ENCODE measurements around the gene IFT43.
"Not testable (repeated sequence)": the region's sequence is repeated elsewhere in the genome, so short reads cannot be mapped to it uniquely, and the experiment has no call there.

The IFT43 gene

DNA sequence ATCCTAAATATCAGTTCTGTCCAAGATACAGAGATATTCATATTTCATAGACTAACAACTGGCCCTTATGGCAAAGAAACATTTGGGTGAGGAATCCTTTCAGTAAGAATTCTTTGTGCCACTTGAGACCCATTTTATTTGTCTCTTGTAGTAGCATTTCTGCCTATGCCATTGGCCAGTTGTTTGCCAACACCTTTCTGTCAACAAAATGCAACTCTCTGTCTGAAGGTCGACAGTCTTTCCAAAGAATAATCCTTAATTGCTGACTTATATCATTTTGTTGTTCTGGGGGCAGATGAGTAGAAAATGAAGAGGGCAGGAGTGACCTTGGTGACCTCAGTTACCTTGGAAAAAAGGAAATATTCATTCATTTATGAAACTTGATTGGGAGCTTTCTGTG lies 10.9 kb downstream of the IFT43 start:
- Histone ChIP-seq H3K27ac (ENCODE audit: low read depth, low read length) (no peak overlapping the region), H3K9me3 (ENCODE audit: low read length) (no peaks in the 10 kb centered on the region), H3K36me3 (ENCODE audit: insufficient read depth, low read length) (peaks cover 31% of the 10 kb centered on the region), H3K27me3 (ENCODE audit: control insufficient read depth in 1 of 2, insufficient read depth in 2 of 2, low read length in 2 of 2) (no peaks in the 10 kb centered on the region), H3K9ac (ENCODE audit: low read length) (no peak overlapping the region), H3K4me1 (ENCODE audit: insufficient read depth, low read length) (peaks cover 22% of the 10 kb centered on the region), H3K4me3 (ENCODE audit: low read depth in 1 of 2, low read length in 2 of 2) (no peak overlapping the region)

DNA sequence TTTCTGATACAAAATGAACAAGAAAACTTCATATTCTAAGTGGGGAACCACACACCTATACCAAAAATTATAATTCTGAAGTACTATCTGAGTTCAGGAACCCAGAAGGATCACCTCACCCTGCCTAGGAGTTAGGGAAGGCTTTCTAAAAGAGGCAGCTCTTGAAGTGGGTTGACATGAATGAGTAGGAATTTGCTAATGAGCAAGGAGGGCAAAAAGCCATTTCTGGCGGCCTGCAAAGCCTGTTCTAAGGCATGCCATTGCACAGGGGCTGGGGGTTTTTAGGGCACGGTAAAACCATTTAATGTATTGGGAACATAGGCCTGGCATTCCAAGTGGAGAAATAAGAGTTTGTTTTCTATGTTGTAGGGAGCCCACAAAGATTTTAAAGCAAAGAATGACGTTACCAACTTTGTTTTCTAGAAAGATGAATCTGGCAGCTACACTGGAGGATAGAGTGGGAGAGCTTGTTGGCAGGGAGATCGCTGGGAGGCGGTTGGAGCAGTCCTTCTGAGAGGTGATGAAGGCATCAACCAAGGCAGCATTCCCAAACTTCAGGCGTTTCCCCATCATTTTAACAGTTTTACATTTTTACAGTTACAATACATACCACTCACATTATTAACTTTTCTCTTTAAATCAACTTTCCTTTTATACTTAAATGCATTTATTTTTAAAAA lies 14.1 kb downstream of the IFT43 start:
- no peaks in the 10 kb centered on the region for H3K27me3 ChIP-seq (ENCODE audit: control insufficient read depth in 1 of 2, insufficient read depth in 2 of 2, low read length in 2 of 2)
- H3K27ac ChIP-seq (ENCODE audit: low read depth, low read length), result no peak overlapping the region
- H3K36me3 ChIP-seq (ENCODE audit: insufficient read depth, low read length), result peaks cover 29% of the 10 kb centered on the region
- H3K9ac ChIP-seq (ENCODE audit: low read length), result no peak overlapping the region
- peaks cover 4% of the 10 kb centered on the region for H3K9me3 ChIP-seq (ENCODE audit: low read length)
- H3K4me3 ChIP-seq (ENCODE audit: low read depth in 1 of 2, low read length in 2 of 2), result no peak overlapping the region
- H3K4me1 ChIP-seq (ENCODE audit: insufficient read depth, low read length), result peaks cover 12% of the 10 kb centered on the region

DNA sequence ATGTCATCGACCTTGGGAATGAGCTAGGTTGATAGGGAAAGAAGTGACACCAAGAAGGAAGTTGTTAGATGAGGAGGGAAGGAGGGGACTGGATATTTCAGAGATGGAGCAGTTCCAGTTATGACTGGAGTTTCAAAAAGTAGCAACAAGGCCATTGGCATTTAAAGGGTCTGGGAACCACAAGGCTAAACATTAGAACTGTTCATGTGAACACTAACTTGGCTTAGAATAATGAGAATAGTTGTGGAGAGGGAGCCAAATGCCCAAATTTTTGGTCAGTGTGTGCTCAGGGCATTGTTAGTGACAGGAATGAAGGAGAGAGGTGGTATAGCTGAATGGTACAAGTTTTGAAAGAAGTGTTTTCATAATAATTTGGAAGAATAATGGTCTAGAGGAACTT lies 16.8 kb downstream of the IFT43 start:
- H3K27ac ChIP-seq (ENCODE audit: low read depth, low read length), result no peak overlapping the region
- H3K4me1 ChIP-seq (ENCODE audit: insufficient read depth, low read length), result no peaks in the 10 kb centered on the region
- peaks cover 41% of the 10 kb centered on the region for H3K36me3 ChIP-seq (ENCODE audit: insufficient read depth, low read length)
- no peaks in the 10 kb centered on the region for H3K27me3 ChIP-seq (ENCODE audit: control insufficient read depth in 1 of 2, insufficient read depth in 2 of 2, low read length in 2 of 2)
- peaks cover 10% of the 10 kb centered on the region for H3K9me3 ChIP-seq (ENCODE audit: low read length)
- no peak overlapping the region for H3K4me3 ChIP-seq (ENCODE audit: low read depth in 1 of 2, low read length in 2 of 2)
- H3K9ac ChIP-seq (ENCODE audit: low read length), result no peak overlapping the region

DNA sequence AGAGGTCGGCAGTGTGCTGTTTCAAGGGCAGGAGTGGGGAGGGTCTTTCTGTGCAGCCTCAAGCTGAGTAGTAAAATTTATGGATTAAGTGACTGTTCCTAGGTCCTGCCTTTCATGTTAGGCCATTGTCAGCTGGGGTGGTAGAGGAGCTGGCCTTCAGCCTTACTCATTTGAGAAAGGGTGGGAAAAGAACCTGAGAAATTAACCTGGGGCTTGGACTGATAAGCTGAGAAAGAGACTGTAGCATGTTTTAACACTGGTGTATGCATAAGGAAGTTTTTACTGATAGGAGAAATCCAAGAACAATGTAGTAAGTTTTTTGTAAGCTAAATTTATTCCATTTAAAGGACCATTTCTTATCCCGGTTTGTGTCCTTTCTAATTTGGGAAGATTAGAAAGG lies 20.7 kb downstream of the IFT43 start:
- Histone ChIP-seq H3K9ac (ENCODE audit: low read length) (no peak overlapping the region), H3K27me3 (ENCODE audit: control insufficient read depth in 1 of 2, insufficient read depth in 2 of 2, low read length in 2 of 2) (no peaks in the 10 kb centered on the region), H3K4me1 (ENCODE audit: insufficient read depth, low read length) (no peaks in the 10 kb centered on the region), H3K9me3 (ENCODE audit: low read length) (peaks cover 10% of the 10 kb centered on the region), H3K36me3 (ENCODE audit: insufficient read depth, low read length) (peaks cover 27% of the 10 kb centered on the region), H3K27ac (ENCODE audit: low read depth, low read length) (no peak overlapping the region), H3K4me3 (ENCODE audit: low read depth in 1 of 2, low read length in 2 of 2) (no peak overlapping the region)

DNA sequence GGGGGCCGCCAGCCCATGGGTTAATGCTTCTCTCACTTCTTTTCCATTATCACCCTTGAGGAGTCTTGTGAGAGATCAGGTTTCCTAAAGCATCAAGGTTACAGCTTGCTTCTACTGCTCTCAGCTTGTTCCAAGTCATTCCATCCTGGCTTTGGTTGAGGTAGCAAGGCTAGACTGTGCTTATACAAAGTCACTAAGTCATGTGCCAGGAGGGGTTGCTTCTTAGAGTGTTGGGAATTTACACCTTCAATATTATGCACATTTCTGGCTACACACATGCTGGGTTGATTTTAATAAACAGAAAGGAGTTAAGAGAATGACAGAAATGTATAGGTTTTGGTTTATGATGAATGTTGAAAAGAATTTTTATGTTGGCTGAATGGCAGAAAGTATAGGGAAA lies 21.8 kb downstream of the IFT43 start:
- Histone ChIP-seq H3K27me3 (ENCODE audit: control insufficient read depth in 1 of 2, insufficient read depth in 2 of 2, low read length in 2 of 2) (no peaks in the 10 kb centered on the region), H3K27ac (ENCODE audit: low read depth, low read length) (no peak overlapping the region), H3K4me3 (ENCODE audit: low read depth in 1 of 2, low read length in 2 of 2) (no peak overlapping the region), H3K9ac (ENCODE audit: low read length) (no peak overlapping the region), H3K36me3 (ENCODE audit: insufficient read depth, low read length) (peaks cover 23% of the 10 kb centered on the region), H3K4me1 (ENCODE audit: insufficient read depth, low read length) (peaks cover 9% of the 10 kb centered on the region), H3K9me3 (ENCODE audit: low read length) (peaks cover 10% of the 10 kb centered on the region)

DNA sequence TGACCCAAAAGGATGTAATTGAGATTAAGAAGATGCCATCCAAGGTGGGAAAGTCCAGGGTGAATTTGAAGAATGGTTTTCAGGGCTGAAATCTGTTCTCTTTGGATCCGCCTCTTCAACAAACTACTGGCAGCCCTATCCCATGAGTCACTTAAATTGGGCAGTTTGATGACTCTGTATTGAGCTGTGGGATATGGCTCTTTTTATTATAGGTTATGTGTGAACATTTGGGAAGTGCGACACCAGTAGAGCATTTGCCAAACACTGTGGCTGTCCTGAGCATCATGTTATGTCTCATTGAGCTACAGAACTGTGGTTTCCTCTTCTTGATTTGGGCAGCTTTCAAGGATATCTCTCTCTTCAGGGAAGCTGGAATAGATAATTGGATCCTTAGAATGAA lies 22.3 kb downstream of the IFT43 start:
- no peak overlapping the region for H3K4me3 ChIP-seq (ENCODE audit: low read depth in 1 of 2, low read length in 2 of 2)
- H3K9ac ChIP-seq (ENCODE audit: low read length), result no peak overlapping the region
- peaks cover 23% of the 10 kb centered on the region for H3K36me3 ChIP-seq (ENCODE audit: insufficient read depth, low read length)
- peaks cover 14% of the 10 kb centered on the region for H3K4me1 ChIP-seq (ENCODE audit: insufficient read depth, low read length)
- peaks cover 10% of the 10 kb centered on the region for H3K9me3 ChIP-seq (ENCODE audit: low read length)
- H3K27ac ChIP-seq (ENCODE audit: low read depth, low read length), result no peak overlapping the region
- H3K27me3 ChIP-seq (ENCODE audit: control insufficient read depth in 1 of 2, insufficient read depth in 2 of 2, low read length in 2 of 2), result no peaks in the 10 kb centered on the region

DNA sequence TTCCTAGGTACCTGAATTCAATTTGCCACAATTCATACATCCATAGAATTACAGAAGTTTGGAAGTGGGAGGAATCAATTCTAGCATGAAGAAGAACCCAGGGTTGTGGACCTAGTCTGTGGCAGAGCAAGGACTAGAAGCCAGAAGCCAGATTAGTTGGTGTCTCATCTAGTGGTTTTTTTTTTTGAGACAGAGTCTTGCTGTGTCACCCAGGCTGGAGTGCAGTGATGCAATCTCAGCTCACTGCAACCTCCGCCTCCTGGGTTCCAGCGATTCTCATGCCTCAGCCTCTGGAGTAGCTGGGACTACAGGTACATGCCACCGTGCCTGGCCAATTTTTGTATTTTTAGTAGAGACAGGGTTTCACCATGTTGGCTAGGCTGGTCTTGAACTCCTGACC lies 24.1 kb downstream of the IFT43 start:
- H3K9me3 ChIP-seq (ENCODE audit: low read length); H3K4me3 ChIP-seq (ENCODE audit: low read depth in 1 of 2, low read length in 2 of 2); H3K9ac ChIP-seq (ENCODE audit: low read length); H3K27ac ChIP-seq (ENCODE audit: low read depth, low read length); H3K27me3 ChIP-seq (ENCODE audit: control insufficient read depth in 1 of 2, insufficient read depth in 2 of 2, low read length in 2 of 2): not testable (repeated sequence)
- H3K4me1 ChIP-seq (ENCODE audit: insufficient read depth, low read length), result peaks cover 18% of the 10 kb centered on the region
- H3K36me3 ChIP-seq (ENCODE audit: insufficient read depth, low read length), result peaks cover 23% of the 10 kb centered on the region

DNA sequence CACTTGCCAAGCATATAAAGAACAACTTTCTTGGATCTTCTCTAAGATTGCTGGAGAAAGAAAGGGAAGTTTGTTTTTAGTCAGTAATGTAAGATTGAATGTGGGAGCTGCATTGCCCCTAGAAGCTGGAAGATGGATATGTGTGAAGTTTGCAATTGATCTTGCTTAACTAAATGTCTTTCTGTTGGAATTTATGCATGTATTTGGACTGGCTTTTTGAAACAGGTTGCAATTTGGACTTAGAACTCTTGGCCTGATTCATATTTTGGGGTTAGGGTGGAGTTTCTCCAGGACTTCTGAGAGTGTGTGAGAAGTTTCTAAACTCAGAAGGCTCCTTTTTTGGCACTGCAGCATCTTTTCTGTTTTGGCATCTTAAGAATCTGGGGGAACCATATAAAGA lies 26.4 kb downstream of the IFT43 start:
- Histone ChIP-seq H3K9me3 (ENCODE audit: low read length) (no peaks in the 10 kb centered on the region), H3K27ac (ENCODE audit: low read depth, low read length) (no peak overlapping the region), H3K4me3 (ENCODE audit: low read depth in 1 of 2, low read length in 2 of 2) (no peak overlapping the region), H3K36me3 (ENCODE audit: insufficient read depth, low read length) (peaks cover 11% of the 10 kb centered on the region), H3K9ac (ENCODE audit: low read length) (no peak overlapping the region), H3K4me1 (ENCODE audit: insufficient read depth, low read length) (peaks cover 18% of the 10 kb centered on the region), H3K27me3 (ENCODE audit: control insufficient read depth in 1 of 2, insufficient read depth in 2 of 2, low read length in 2 of 2) (no peaks in the 10 kb centered on the region)

DNA sequence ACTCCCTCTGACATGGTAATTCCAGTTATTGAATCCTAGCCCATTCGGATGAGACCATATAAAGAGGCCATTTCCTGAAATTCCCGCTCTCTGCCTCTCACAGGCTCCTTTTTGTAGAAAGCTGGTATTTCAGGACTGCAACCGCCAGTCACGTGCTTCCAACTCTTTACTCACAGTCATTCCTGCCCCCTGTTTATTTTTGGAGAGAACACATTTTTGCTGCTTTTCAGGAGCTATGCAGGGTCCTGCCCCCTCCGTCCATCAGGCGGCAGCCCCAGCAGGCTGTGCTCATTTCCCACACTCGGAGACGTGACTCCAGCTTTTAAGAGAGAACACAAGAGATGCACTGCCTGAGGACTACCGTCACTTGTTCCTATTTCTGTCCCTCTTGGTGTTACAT lies 26.8 kb downstream of the IFT43 start:
- Histone ChIP-seq H3K27ac (ENCODE audit: low read depth, low read length) (peak overlapping the region; percentile 9), H3K4me3 (ENCODE audit: low read depth in 1 of 2, low read length in 2 of 2) (no peak overlapping the region), H3K27me3 (ENCODE audit: control insufficient read depth in 1 of 2, insufficient read depth in 2 of 2, low read length in 2 of 2) (no peaks in the 10 kb centered on the region), H3K4me1 (ENCODE audit: insufficient read depth, low read length) (peaks cover 18% of the 10 kb centered on the region), H3K36me3 (ENCODE audit: insufficient read depth, low read length) (peaks cover 11% of the 10 kb centered on the region), H3K9ac (ENCODE audit: low read length) (no peak overlapping the region), H3K9me3 (ENCODE audit: low read length) (no peaks in the 10 kb centered on the region)

DNA sequence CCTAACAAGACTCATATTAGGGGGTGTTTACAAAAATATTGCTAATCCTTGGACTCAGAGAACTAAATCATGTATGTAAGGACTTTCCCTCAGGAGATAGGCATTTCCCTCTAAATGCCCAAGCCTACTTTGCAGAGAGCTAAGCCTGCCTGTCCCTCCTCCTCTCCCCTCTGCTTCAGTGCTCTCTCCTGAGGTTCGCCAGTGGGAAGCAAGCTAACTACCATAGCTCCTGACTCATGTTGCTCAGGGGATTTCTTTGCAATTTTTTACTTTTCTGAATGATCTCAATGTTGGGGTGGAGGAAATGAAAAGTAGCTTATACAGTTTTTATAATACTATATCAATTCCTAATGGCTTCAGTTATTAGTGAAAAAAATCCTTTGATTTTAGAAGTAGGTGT lies 29.6 kb downstream of the IFT43 start:
- H3K27ac ChIP-seq (ENCODE audit: low read depth, low read length), result no peak overlapping the region
- H3K27me3 ChIP-seq (ENCODE audit: control insufficient read depth in 1 of 2, insufficient read depth in 2 of 2, low read length in 2 of 2), result no peaks in the 10 kb centered on the region
- H3K9ac ChIP-seq (ENCODE audit: low read length), result no peak overlapping the region
- no peaks in the 10 kb centered on the region for H3K9me3 ChIP-seq (ENCODE audit: low read length)
- peaks cover 18% of the 10 kb centered on the region for H3K4me1 ChIP-seq (ENCODE audit: insufficient read depth, low read length)
- H3K36me3 ChIP-seq (ENCODE audit: insufficient read depth, low read length), result peaks cover 4% of the 10 kb centered on the region
- no peak overlapping the region for H3K4me3 ChIP-seq (ENCODE audit: low read depth in 1 of 2, low read length in 2 of 2)

DNA sequence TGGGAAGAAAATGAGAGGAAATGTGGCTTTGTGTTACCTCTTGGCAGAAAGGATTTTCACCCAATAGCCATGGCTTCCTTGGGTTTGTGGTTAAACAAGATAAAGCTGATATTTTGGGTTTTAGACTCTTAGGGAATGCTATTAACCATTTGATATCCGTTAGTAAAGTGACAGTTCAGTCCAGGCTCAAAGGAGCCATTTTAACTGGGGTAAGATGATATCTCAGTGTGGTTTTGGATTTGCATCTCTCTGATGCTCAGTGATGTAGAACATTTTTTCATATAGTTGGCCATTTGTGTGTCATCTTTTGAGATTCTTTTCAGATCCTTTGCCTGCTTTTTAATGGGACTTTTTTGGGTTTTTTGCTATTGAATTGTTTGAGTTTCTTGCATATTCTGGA lies 30.1 kb downstream of the IFT43 start:
- H3K9me3 ChIP-seq (ENCODE audit: low read length), result no peaks in the 10 kb centered on the region
- H3K4me3 ChIP-seq (ENCODE audit: low read depth in 1 of 2, low read length in 2 of 2), result no peak overlapping the region
- no peak overlapping the region for H3K9ac ChIP-seq (ENCODE audit: low read length)
- H3K4me1 ChIP-seq (ENCODE audit: insufficient read depth, low read length), result peaks cover 18% of the 10 kb centered on the region
- peaks cover 4% of the 10 kb centered on the region for H3K36me3 ChIP-seq (ENCODE audit: insufficient read depth, low read length)
- no peak overlapping the region for H3K27ac ChIP-seq (ENCODE audit: low read depth, low read length)
- H3K27me3 ChIP-seq (ENCODE audit: control insufficient read depth in 1 of 2, insufficient read depth in 2 of 2, low read length in 2 of 2), result no peaks in the 10 kb centered on the region

DNA sequence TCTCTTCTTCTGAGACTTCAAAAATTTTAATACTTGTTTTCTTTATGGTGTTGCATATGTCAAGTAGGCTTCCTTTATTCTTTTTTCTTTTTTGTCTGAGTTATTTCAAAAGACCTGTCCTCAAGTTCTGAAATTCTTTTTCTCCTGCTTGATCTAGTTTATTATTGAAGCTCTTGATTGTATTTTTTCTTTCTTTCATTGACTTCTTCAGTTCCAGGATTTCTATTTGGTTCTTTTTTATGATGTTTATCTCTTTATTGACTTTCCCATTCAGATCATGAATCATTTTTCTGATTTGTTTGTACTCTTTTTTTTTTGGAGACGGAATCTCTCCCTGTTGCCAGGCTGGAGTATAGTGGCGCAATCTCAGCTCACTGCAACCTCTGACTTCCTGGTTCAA lies 34.1 kb downstream of the IFT43 start:
- no peak overlapping the region for H3K27ac ChIP-seq (ENCODE audit: low read depth, low read length)
- no peaks in the 10 kb centered on the region for H3K9me3 ChIP-seq (ENCODE audit: low read length)
- no peaks in the 10 kb centered on the region for H3K36me3 ChIP-seq (ENCODE audit: insufficient read depth, low read length)
- no peak overlapping the region for H3K9ac ChIP-seq (ENCODE audit: low read length)
- no peak overlapping the region for H3K4me3 ChIP-seq (ENCODE audit: low read depth in 1 of 2, low read length in 2 of 2)
- H3K4me1 ChIP-seq (ENCODE audit: insufficient read depth, low read length), result no peaks in the 10 kb centered on the region
- H3K27me3 ChIP-seq (ENCODE audit: control insufficient read depth in 1 of 2, insufficient read depth in 2 of 2, low read length in 2 of 2), result no peaks in the 10 kb centered on the region
